Measurements from ENCODE around the gene UBTF.

UBTF gene

DNA sequence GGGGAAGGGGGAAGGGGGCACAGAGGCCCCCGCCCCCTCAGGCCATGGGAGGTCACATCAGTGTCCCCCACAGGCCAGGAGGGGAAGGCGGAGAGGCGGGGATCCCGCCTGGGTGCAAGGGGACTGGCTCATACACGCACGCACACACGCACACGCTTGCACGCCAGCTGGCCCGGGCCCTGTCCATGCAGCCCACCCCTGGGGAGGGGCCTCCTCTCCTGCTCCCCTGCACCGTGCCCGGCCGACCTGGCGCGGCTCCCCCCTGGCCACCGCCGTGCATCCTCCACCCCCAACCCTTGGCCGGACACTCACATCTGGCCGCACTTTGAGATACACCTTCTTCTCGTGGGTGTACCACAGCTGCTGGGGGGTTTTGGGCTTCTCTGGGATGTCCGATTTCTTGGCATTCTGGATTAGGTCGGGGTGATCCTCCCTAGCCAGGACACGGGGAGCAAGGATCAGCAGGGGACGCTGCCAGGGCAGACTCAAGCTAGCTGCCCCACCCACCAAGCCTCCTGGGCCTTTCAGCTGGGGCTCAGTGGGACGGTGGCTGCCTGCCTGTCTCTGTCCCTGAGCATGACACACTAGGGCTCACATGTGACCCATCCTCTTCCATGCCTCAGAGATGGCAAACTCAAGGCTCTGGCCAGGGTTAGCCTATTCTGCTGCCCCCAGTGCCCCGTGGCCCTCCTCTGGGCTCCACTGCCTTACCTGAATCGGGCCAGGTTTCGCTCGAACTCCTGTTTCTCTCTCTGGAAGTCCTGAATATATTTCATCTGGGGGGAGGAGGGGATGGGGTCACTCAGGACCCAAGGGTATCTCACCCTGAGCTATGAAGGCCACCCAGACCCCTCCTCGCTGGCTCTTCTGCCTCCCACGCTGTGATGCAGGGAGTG lies 6.7 kb downstream of the UBTF start:
- Histone ChIP-seq H3K4me3 (ENCODE audit: low read length) (no peak overlapping the region), H3K4me1 (ENCODE audit: insufficient read depth, low read length) (peaks cover 3% of the 10 kb centered on the region; the same call in 1 of the 2 replicates), H3K27me3 (ENCODE audit: insufficient read depth, low read length) (no peaks in the 10 kb centered on the region), H3K36me3 (ENCODE audit: insufficient read depth, low read length) (peaks cover 82% of the 10 kb centered on the region), H3K9me3 (ENCODE audit: insufficient read depth, low read depth, low read length) (no peaks in the 10 kb centered on the region), H3K9ac (ENCODE audit: low read depth, low read length) (no peak overlapping the region), H3K27ac (ENCODE audit: low read depth, low read length) (no peak overlapping the region)
- WGBS = 93% methylated on average over 31 of the region's 31 CpGs

DNA sequence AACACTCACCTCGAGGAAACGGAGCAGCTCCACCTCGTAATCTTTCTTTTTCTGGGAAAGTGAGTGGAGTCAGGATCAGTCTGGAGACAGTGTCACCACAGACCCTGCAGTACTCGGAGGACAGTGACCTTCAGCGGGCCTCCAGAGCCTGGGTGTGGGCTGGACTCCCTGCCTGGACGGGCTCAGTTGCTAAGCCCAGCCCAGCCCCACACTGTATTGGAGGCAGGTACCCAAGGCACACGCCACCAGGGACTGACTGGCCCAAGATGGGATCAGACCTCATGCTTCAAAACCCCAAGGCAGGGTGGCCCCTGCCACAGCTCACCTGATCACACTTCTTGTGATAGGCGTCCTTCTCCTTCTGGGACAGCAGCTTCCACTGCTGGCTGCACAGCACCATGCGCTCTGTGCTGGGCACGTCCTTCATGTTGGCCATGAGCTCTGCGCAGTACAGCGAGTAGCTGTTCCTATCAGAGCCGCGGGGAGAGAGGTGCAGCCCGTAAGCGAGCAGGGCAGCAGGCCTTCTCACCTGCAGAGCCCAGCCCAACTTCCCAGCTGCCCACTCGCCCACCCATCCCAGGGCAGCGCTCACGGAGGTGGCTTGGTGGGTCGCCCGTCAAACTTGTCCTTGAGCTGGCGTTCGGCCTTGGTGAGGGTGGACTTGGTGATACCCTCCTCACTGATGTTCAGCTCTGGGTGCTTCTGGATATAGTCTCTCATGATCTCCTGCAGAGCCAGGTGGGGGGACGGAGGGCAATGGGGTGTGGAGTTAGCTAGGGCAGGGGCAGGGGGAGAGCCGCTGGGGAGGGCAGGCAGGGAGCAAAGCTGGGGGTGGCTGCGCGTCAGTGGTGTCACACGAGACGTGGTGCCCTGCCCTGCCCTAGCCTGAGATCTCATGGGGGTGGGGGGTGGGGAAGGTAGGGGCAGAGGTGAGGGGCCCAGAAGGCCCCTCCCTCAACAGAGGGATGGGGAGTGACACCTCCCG lies 7.9 kb downstream of the UBTF start:
- 94% methylated on average over 30 of the region's 30 CpGs for WGBS
- Histone ChIP-seq H3K27me3 (ENCODE audit: insufficient read depth, low read length) (no peaks in the 10 kb centered on the region), H3K27ac (ENCODE audit: low read depth, low read length) (peak overlapping the region; percentile 63; the same call in 1 of the 2 replicates), H3K4me1 (ENCODE audit: insufficient read depth, low read length) (no peaks in the 10 kb centered on the region), H3K9ac (ENCODE audit: low read depth, low read length) (no peak overlapping the region), H3K36me3 (ENCODE audit: insufficient read depth, low read length) (peaks cover 87% of the 10 kb centered on the region), H3K9me3 (ENCODE audit: insufficient read depth, low read depth, low read length) (no peaks in the 10 kb centered on the region), H3K4me3 (ENCODE audit: low read length) (no peak overlapping the region)

DNA sequence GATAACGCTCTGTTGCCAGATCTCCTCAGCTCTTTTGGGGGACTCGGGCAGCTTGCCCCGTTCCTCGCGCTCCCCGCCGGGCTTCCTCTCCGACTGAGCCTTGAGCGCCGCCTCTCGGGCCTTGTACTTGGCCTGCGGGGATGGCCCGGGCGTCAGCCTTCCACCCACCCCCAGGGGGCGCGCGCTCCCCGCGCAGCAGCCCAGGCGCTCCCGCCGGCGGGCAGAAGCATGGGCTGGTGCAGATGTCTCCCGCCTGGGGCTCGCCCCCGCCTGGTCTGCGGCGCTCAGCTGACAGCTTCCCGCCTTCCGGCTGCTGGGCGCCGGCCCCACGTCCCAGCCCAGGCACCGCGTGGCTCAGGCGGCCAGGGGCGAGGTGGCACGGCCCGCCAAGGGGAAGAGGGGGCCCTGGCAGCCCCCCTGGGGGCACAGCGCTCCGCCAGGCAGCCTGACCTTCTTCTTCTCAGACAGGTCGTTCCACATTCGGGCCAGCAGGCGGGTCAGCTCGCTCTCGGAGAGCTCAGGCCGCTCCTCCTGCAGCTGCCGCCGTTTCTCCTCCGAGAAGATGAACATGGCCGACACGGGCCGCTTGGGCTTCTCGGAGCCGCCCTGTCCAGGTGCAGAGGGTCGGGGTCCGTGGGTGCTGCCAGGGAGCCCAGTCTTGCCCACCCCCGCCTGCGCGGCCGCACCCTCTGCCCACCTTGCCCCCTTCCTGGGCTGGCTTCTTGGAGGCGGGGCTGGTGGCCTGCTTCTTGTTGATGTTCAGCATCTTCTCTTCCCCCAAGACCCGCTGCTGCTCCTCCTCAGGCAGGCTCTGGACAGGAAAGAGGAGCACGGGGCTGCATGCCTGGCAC lies 8.9 kb downstream of the UBTF start:
- no peaks in the 10 kb centered on the region for H3K27me3 ChIP-seq (ENCODE audit: insufficient read depth, low read length)
- H3K27ac ChIP-seq (ENCODE audit: low read depth, low read length) = peak overlapping the region; percentile 63; the same call in 1 of the 2 replicates
- no peak overlapping the region for H3K4me3 ChIP-seq (ENCODE audit: low read length)
- H3K4me1 ChIP-seq (ENCODE audit: insufficient read depth, low read length) = no peaks in the 10 kb centered on the region
- H3K9me3 ChIP-seq (ENCODE audit: insufficient read depth, low read depth, low read length) = no peaks in the 10 kb centered on the region
- no peak overlapping the region for H3K9ac ChIP-seq (ENCODE audit: low read depth, low read length)
- WGBS = 46% methylated on average over 64 of the region's 64 CpGs
- H3K36me3 ChIP-seq (ENCODE audit: insufficient read depth, low read length) = peaks cover 77% of the 10 kb centered on the region

DNA sequence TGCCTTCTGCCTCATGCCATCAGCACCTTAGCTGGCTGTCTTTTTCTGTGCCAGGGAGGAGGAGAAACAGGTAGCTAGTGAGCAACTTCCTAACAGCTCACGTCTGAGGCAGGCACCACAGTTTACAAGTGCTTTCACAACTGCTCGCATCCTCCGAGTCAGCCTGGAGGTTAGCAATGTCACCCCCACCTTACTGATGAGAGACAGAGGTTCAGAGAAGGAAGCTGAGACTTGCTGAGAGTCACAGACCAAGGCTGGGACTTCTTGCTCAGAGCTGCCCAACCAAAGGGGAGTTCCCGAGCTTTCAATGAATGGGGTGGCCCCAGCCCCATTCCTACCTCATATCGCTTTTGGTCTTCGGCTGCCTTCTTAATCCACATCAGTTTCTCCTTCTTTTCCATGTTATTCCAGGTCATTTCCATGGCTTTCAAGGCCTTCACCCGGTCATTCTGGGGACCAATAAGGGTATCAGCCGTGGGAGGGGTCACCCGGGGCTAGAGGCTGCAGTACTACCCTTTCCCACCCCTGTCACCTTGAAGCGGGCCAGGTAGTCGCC lies 9.6 kb downstream of the UBTF start:
- Histone ChIP-seq H3K4me1 (ENCODE audit: insufficient read depth, low read length) (no peaks in the 10 kb centered on the region), H3K27me3 (ENCODE audit: insufficient read depth, low read length) (no peaks in the 10 kb centered on the region), H3K36me3 (ENCODE audit: insufficient read depth, low read length) (peaks cover 70% of the 10 kb centered on the region), H3K9ac (ENCODE audit: low read depth, low read length) (no peak overlapping the region), H3K27ac (ENCODE audit: low read depth, low read length) (peak overlapping the region; percentile 12; the same call in 1 of the 2 replicates), H3K4me3 (ENCODE audit: low read length) (no peak overlapping the region), H3K9me3 (ENCODE audit: insufficient read depth, low read depth, low read length) (no peaks in the 10 kb centered on the region)
- WGBS = 89% methylated on average over 11 of the region's 11 CpGs

DNA sequence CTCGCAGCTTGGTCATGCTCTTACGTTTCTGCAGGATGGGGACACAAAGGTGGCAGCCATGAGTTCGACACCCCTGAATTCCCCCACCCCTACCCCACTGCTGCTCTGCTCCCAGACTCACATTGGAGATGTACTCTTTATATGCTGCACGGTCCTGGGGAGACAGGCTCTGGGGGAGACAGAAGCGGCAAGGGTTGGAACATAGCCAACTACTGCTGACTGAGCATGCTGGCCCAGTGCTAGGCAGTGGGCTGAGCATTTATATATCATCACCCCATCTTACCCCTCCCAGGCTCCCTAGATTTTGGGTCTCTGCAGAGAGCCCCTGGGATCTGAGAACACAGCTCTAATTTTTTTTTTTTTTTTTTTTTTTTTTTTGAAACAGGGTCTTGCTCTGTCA lies 11.7 kb downstream of the UBTF start:
- H3K4me1 ChIP-seq (ENCODE audit: insufficient read depth, low read length) = peaks cover 4% of the 10 kb centered on the region; the same call in 1 of the 2 replicates
- no peak overlapping the region for H3K4me3 ChIP-seq (ENCODE audit: low read length)
- no peak overlapping the region for H3K27ac ChIP-seq (ENCODE audit: low read depth, low read length)
- H3K9me3 ChIP-seq (ENCODE audit: insufficient read depth, low read depth, low read length) = no peaks in the 10 kb centered on the region
- H3K9ac ChIP-seq (ENCODE audit: low read depth, low read length) = no peak overlapping the region
- 92% methylated on average over 5 of the region's 5 CpGs for WGBS
- H3K36me3 ChIP-seq (ENCODE audit: insufficient read depth, low read length) = peaks cover 50% of the 10 kb centered on the region
- H3K27me3 ChIP-seq (ENCODE audit: insufficient read depth, low read length) = no peaks in the 10 kb centered on the region

DNA sequence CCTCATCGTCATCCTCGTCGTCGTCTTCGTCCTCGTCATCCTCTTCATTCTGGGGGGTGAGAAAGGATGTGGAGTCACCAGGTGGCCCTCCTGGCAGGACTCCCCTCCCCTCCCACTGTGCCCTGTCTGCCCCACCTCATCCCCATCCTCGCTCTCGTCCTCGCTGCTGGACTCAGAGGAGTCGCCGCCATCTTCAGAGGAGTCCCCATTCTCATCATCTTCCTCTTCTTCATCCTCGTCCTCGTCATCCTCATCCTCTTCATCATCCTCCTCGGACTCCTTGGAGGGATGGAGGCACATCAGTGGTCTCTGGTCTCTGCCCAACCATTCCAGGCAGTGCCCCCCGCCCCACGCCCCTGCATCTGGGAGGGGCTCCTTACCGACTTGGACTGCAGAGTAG lies 12.2 kb downstream of the UBTF start:
- H3K36me3 ChIP-seq (ENCODE audit: insufficient read depth, low read length) = peaks cover 47% of the 10 kb centered on the region

DNA sequence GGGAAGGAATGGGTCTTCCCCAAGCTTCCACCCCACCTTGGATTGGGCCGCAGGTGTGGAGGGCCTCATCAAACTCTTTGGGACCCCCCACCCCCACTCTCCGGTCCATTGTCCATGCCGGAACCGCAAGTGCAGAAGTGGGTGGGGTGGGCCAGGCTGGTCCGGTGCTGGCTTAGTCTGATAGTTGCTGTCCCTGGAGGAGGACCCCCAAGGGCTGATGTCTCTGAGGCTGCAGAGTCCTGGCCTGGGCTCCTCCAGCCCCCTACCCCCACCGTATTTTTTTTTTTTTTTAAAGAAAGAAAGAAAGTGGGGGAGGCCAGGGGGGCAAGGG lies 12.7 kb downstream of the UBTF start:
- Histone ChIP-seq H3K9ac (ENCODE audit: low read depth, low read length) (no peak overlapping the region), H3K36me3 (ENCODE audit: insufficient read depth, low read length) (peaks cover 46% of the 10 kb centered on the region)

More for the DNA sequence above, 12.2 kb downstream of the UBTF start:
- Histone ChIP-seq H3K9me3 (ENCODE audit: insufficient read depth, low read depth, low read length) (no peaks in the 10 kb centered on the region), H3K4me3 (ENCODE audit: low read length) (no peak overlapping the region), H3K27ac (ENCODE audit: low read depth, low read length) (no peak overlapping the region), H3K27me3 (ENCODE audit: insufficient read depth, low read length) (no peaks in the 10 kb centered on the region), H3K4me1 (ENCODE audit: insufficient read depth, low read length) (peaks cover 4% of the 10 kb centered on the region; the same call in 1 of the 2 replicates), H3K9ac (ENCODE audit: low read depth, low read length) (no peak overlapping the region)
- WGBS = 93% methylated on average over 15 of the region's 17 CpGs

DNA sequence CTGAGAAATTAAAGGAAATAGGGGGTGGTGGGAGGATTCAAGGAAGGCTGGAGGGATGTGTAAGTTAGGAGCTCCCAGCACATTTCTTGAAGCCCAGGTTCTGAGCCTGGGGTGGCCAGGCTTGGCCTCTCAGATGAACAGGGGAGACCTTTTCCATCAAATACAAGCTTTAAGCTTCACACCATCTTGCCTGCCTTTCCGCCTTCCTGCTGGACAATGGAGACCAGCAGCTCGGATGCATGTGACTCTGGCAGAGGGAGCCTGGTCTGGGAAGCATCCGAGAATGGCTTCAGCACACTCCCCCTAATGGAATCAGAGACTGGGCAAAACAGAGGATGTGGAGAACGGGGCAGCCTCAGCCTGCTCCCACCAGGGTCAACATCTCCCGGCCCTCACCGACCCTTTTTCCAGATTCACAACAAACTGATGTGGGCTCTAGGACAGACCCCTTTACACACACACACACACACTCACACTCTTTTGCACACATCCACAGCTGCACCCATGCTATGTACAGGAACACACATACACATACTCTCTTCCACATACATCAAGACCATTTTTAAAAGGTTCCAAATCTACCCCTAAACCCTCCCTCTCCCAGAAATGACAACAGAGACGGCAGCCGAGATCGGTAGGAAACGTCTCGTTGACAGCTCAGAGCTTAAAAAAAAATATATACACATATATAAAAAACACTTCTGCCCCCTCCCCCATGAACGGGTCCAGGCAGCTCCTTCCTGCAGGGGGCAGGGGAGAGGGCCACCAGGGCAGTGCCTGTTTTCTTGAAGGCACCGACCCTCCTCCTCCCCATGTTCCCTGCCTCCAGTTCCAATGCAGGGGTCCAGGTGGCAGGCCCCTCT lies 13.3 kb downstream of the UBTF start:
- no peaks in the 10 kb centered on the region for H3K9me3 ChIP-seq (ENCODE audit: insufficient read depth, low read depth, low read length)
- no peak overlapping the region for H3K27ac ChIP-seq (ENCODE audit: low read depth, low read length)
- whole genome bisulfite sequencing = 90% methylated on average over 13 of the region's 13 CpGs
- peaks cover 40% of the 10 kb centered on the region for H3K36me3 ChIP-seq (ENCODE audit: insufficient read depth, low read length)
- H3K27me3 ChIP-seq (ENCODE audit: insufficient read depth, low read length) = no peaks in the 10 kb centered on the region
- no peak overlapping the region for H3K4me3 ChIP-seq (ENCODE audit: low read length)
- H3K4me1 ChIP-seq (ENCODE audit: insufficient read depth, low read length) = peaks cover 4% of the 10 kb centered on the region
- H3K9ac ChIP-seq (ENCODE audit: low read depth, low read length) = no peak overlapping the region

More for the DNA sequence above, 12.7 kb downstream of the UBTF start:
- Histone ChIP-seq H3K27ac (ENCODE audit: low read depth, low read length) (no peak overlapping the region), H3K9me3 (ENCODE audit: insufficient read depth, low read depth, low read length) (no peaks in the 10 kb centered on the region), H3K4me1 (ENCODE audit: insufficient read depth, low read length) (peaks cover 4% of the 10 kb centered on the region; the same call in 1 of the 2 replicates), H3K27me3 (ENCODE audit: insufficient read depth, low read length) (no peaks in the 10 kb centered on the region), H3K4me3 (ENCODE audit: low read length) (no peak overlapping the region)
- WGBS = 94% methylated on average over 5 of the region's 6 CpGs

DNA sequence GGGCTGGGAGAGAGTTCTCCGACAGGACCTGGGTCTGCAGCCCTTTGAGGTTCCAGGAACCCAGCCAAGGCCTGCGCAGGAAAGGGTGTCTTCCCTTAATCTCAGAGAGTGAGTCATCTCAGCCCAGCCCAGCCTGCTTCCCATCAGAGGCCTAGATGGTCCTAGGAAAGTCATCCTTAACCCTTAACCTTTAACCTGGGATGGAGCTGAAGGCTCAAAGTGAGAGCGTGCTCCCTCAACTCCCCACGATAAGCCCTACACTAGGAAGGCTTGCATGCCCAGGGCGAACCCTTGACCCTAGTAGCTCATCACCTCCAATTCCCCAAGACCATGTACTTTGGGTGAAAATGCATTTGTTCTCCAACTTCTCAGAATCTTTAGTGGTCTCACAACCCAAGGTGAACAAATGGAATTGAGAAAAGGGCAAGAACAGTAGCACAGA lies 15.0 kb downstream of the UBTF start:
- no peaks in the 10 kb centered on the region for H3K27me3 ChIP-seq (ENCODE audit: insufficient read depth, low read length)
- peaks cover 29% of the 10 kb centered on the region for H3K36me3 ChIP-seq (ENCODE audit: insufficient read depth, low read length)
- peaks cover 8% of the 10 kb centered on the region for H3K4me1 ChIP-seq (ENCODE audit: insufficient read depth, low read length)
- H3K4me3 ChIP-seq (ENCODE audit: low read length) = no peak overlapping the region
- 90% methylated on average over 5 of the region's 5 CpGs for WGBS
- H3K9me3 ChIP-seq (ENCODE audit: insufficient read depth, low read depth, low read length) = no peaks in the 10 kb centered on the region
- H3K9ac ChIP-seq (ENCODE audit: low read depth, low read length) = no peak overlapping the region
- H3K27ac ChIP-seq (ENCODE audit: low read depth, low read length) = no peak overlapping the region
